CD14-positive monocyte (primary cell): Measurements from ENCODE around the gene ING1. TPM values are rescaled to one million over a fixed set of nuclear protein-coding genes. Genes with fewer than 3 reads are reported as not detected.

ENCODE experiments used
- DNase-seq, 3 donors: peaks; one replicate each; pipeline ENCODE4 v3.0.0-alpha.2; 2011 to 2022
- H2AFZ ChIP-seq: 2 replicates; pipeline ENCODE4 v1.6.0; 2012; ENCODE audit warnings: mild to moderate bottlenecking, low read depth, low read length, inconsistent platforms; ENCODE audit not compliant: insufficient read depth, poor library complexity, severe bottlenecking
- H3K27ac ChIP-seq, 2 donors: 1 replicate in 1 of 2; 2 replicates in 1 of 2; pipeline ENCODE4 v1.5.1; 2012 to 2013; ENCODE audit warnings: low read length in 2 of 2, control low read depth in 1 of 2, inconsistent platforms in 1 of 2, low read depth in 1 of 2, mild to moderate bottlenecking in 1 of 2
- H3K27me3 ChIP-seq, 2 donors: one replicate each; pipeline versions ENCODE4 v1.6.0 to v1.6.1; 2011 to 2013; ENCODE audit warnings: low read length in 2 of 2; ENCODE audit not compliant: control insufficient read depth in 2 of 2, insufficient read depth in 2 of 2
- H3K36me3 ChIP-seq, 2 donors: replicated peaks in 1 of 2; 1 replicate in 1 of 2; 2 replicates in 1 of 2; pipeline versions ENCODE4 v1.5.1 to v1.6.1; 2012 to 2013; ENCODE audit warnings: low read length in 2 of 2, control low read depth in 1 of 2, inconsistent platforms in 1 of 2, mild to moderate bottlenecking in 1 of 2; ENCODE audit not compliant: insufficient read depth in 2 of 2, control insufficient read depth in 1 of 2
- H3K4me1 ChIP-seq, 2 donors: 1 replicate in 1 of 2; 2 replicates in 1 of 2; pipeline versions ENCODE4 v1.5.1 to v1.6.1; 2012 to 2013; ENCODE audit warnings: low read length in 2 of 2, control low read depth in 1 of 2, inconsistent platforms in 1 of 2, mild to moderate bottlenecking in 1 of 2, moderate library complexity in 1 of 2; ENCODE audit not compliant: insufficient read depth in 2 of 2, control insufficient read depth in 1 of 2
- H3K4me2 ChIP-seq: replicated peaks from 2 replicates; pipeline ENCODE3; 2012; ENCODE audit warnings: low read length, moderate library complexity, mild to moderate bottlenecking; ENCODE audit not compliant: poor library complexity, severe bottlenecking; ENCODE audit errors: extremely low read depth
- H3K4me3 ChIP-seq, 3 experiments: fragments of 200-600 bp in 1 of 3; sonication (generic) in 1 of 3; replicated peaks in 1 of 3; 1 replicate in 2 of 3; 2 replicates in 1 of 3; pipeline ENCODE4 v1.5.1; 2011 to 2013; ENCODE audit warnings: low read length in 3 of 3, mild to moderate bottlenecking in 3 of 3, control low read depth in 2 of 3, low read depth in 2 of 3, inconsistent platforms in 1 of 3, moderate library complexity in 1 of 3
- H3K79me2 ChIP-seq: 2 replicates; pipeline ENCODE4 v1.6.0; 2012; ENCODE audit warnings: mild to moderate bottlenecking, control low read depth, inconsistent platforms, low read length, moderate library complexity; ENCODE audit not compliant: insufficient read depth
- H3K9ac ChIP-seq: 2 replicates; pipeline ENCODE4 v1.6.0; 2017; ENCODE audit warnings: low read length, mild to moderate bottlenecking; ENCODE audit not compliant: insufficient read depth, poor library complexity, severe bottlenecking
- H3K9me3 ChIP-seq, 2 donors: replicated peaks in 1 of 2; 1 replicate in 1 of 2; 2 replicates in 1 of 2; pipeline versions ENCODE4 v1.5.1 to v1.6.1; 2012 to 2013; ENCODE audit warnings: low read length in 2 of 2, control low read depth in 1 of 2; ENCODE audit not compliant: control insufficient read depth in 1 of 2, insufficient read depth in 1 of 2
- H4K20me1 ChIP-seq: 2 replicates; pipeline ENCODE4 v1.6.0; 2012; ENCODE audit warnings: mild to moderate bottlenecking, low read length, control low read depth, moderate library complexity; ENCODE audit not compliant: insufficient read depth
- H3K27ac Mint-ChIP-seq, 7 donors: one replicate each; pipeline ENCODE4 v1.8.0; 2020; ENCODE audit warnings: mild to moderate bottlenecking in 7 of 7, mixed read lengths in 7 of 7, moderate library complexity in 6 of 7, inconsistent platforms in 2 of 7
- H3K27me3 Mint-ChIP-seq, 3 donors: one replicate each; pipeline ENCODE4 v1.8.0; 2021 to 2022; ENCODE audit warnings: low read depth in 3 of 3, mild to moderate bottlenecking in 3 of 3, mixed read lengths in 3 of 3, moderate library complexity in 3 of 3, inconsistent platforms in 1 of 3
- H3K36me3 Mint-ChIP-seq, 2 donors: one replicate each; pipeline ENCODE4 v1.8.0; 2020; ENCODE audit warnings: mixed read lengths in 2 of 2, inconsistent platforms in 1 of 2, mild to moderate bottlenecking in 1 of 2
- H3K4me1 Mint-ChIP-seq: one replicate; pipeline ENCODE4 v1.8.0; 2020; ENCODE audit warnings: mild to moderate bottlenecking, mixed read lengths
- H3K4me3 Mint-ChIP-seq, 2 donors: one replicate each; pipeline ENCODE4 v1.8.0; 2020; ENCODE audit warnings: mild to moderate bottlenecking in 2 of 2, mixed read lengths in 2 of 2, moderate library complexity in 1 of 2
- H3K9me3 Mint-ChIP-seq, 7 donors: one replicate each; pipeline ENCODE4 v1.8.0; 2020 to 2022; ENCODE audit warnings: mixed read lengths in 7 of 7, mild to moderate bottlenecking in 6 of 7, moderate library complexity in 6 of 7, inconsistent platforms in 2 of 7
- WGBS: methylation state at CpG from one replicate; pipeline ENCODE4 v1.1.5; 2013; ENCODE audit warnings: missing lambda C conversion rate; ENCODE audit not compliant: insufficient coverage; 5-methylcytosine and 5-hydroxymethylcytosine counted together
- intact Hi-C, 2 donors: fragments of 100-400 bp; cut with micrococcal nuclease; formaldehyde crosslinking; loops; one replicate each; pipeline versions ENCODE4 v1.15.0 to v1.15.1; 2023
- polyA plus RNA-seq, 3 donors: library from polyadenylated mRNA; depleted of rRNA in 1 of 3; unstranded in 2 of 3; stranded (reverse) in 1 of 3; fragments of 300-500 nt in 2 of 3; fragments of >200 nt in 1 of 3; fragmentation: Illumina TruSeq in 2 of 3; gene quantifications; 1 replicate in 2 of 3; 2 replicates in 1 of 3; pipeline ENCODE4 v1.2.3, GENCODE V29; 2012 to 2021
- TF ChIP-seq, protein P1 (sequence below): fragments of 200-600 bp; IDR thresholded peaks from one replicate; pipeline ENCODE4 v1.8.0; 2022; ENCODE audit warnings: antibody characterized with exemption, mild to moderate bottlenecking

The ING1 gene
- polyA plus RNA-seq, 3 donors, result 8.4 to 128 (median 11.8) TPM

DNA sequence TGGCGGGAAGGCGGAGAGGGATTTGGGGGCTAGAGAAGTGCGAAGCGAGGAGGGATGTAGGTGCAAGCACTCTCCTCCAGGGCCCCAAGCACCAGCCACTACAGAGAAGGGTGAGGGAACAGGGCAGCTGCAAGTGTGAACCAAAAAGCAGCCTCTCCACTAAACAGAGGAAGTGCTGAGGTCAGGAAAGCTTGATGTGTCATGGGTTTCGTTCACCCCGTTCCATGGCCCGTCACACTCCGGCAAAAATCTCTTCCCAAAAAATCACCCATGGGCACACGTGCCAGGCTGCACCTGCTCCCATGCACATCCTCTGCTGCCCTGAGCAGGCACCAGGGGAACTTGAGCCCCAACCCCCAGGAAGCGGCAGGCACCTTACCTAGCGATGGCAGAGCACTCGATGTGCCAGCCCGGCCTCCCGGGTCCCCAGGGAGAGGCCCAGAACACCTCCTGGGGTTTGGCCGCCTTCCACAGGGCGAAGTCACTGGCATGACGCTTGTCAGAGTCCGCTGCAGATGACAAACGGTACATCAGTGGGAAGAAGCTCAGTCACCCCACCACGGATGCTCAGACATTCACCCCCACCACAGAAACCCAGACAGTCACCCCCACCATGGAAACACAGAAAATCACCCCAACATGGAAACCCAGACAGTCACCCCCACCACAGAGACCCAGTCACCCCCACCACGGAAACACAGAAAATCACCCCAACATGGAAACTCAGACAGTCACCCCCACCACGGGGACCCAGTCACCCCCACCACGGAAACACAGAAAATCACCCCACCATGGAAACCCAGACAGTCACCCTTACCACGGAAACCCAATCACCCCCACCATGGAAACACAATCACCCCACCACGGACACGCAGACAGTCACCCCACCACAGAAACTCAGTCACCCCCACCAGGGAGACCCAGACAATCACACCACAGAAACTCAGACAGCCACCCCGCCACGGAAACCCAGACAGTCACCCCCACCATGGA lies 36.6 kb upstream of the ING1 start:
- Mint-ChIP-seq H3K36me3 (peaks cover 44 to 68% of the 10 kb centered on the region in 2 donors), H3K4me3 (peak overlapping the region; percentile 68 to 91), H3K27ac (peak overlapping the region; percentile 95 to 100 (median 97)), H3K27me3 (no peaks in the 10 kb centered on the region), H3K4me1 (peaks cover 36% of the 10 kb centered on the region), H3K9me3 (peaks cover 0 to 3% (median 0%) of the 10 kb centered on the region in 7 donors)
- Histone ChIP-seq H3K4me2 (peak overlapping the region; percentile 49), H3K79me2 (peaks cover 10% of the 10 kb centered on the region), H3K4me1 (peaks cover 24 to 26% of the 10 kb centered on the region in 2 donors), H4K20me1 (no peaks in the 10 kb centered on the region), H3K4me3 (peak overlapping the region in 1 of 3 experiments; percentile 57), H3K27ac (peak overlapping the region; percentile 97), H3K9ac (peak overlapping the region; percentile 67), H2AFZ (peak overlapping the region; percentile 54), H3K36me3 (peaks cover 21 to 38% of the 10 kb centered on the region in 2 donors), H3K9me3 (no peaks in the 10 kb centered on the region), H3K27me3 (no peaks in the 10 kb centered on the region)
- intact Hi-C loops, result no loop called here
- 59% methylated on average over 14 of the region's 28 CpGs for WGBS
- peak; percentile 63 to 82 (median 72) for DNase-seq
- TF ChIP-seq, protein P1, sequence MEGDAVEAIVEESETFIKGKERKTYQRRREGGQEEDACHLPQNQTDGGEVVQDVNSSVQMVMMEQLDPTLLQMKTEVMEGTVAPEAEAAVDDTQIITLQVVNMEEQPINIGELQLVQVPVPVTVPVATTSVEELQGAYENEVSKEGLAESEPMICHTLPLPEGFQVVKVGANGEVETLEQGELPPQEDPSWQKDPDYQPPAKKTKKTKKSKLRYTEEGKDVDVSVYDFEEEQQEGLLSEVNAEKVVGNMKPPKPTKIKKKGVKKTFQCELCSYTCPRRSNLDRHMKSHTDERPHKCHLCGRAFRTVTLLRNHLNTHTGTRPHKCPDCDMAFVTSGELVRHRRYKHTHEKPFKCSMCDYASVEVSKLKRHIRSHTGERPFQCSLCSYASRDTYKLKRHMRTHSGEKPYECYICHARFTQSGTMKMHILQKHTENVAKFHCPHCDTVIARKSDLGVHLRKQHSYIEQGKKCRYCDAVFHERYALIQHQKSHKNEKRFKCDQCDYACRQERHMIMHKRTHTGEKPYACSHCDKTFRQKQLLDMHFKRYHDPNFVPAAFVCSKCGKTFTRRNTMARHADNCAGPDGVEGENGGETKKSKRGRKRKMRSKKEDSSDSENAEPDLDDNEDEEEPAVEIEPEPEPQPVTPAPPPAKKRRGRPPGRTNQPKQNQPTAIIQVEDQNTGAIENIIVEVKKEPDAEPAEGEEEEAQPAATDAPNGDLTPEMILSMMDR, result no peak

DNA sequence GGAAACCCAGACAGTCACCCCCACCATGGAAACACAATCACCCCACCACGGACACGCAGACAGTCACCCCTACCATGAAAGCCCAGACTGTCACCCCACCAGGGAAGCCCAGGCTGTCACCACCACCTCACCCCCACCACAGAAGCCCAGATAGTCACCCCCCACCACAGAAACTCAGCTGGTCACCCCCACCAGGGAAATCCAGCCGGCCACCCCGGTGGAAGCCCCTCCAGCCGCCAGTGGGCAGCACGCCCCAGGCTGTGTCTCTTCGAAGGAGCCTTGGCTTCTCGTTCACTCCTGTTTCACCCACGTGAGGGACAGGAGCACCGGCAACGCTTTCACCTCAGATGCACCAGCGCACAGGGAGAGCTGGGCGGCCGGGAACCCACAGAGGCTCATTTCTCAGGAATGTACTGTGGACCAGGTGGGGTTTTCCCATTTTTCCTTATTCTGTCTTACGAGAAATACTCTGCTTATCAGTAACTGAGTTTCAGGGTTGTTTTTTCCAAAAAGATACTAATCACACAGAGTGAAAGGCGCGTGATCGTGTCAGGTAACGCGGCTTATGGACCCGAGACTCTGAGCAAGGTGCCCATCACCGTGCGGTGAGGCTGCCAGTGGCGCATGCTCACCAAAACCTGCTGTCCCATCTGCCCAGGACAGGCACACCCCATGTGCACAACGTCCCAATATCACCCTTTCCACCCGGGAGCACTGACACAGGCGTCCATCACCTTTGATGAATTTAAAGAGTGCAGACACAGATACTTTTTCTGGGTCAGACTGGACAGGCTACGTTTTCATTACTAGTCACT lies 35.6 kb upstream of the ING1 start:
- Histone ChIP-seq H2AFZ (no peak overlapping the region), H3K4me1 (peaks cover 24 to 26% of the 10 kb centered on the region in 2 donors), H3K36me3 (peaks cover 32 to 49% of the 10 kb centered on the region in 2 donors), H4K20me1 (no peaks in the 10 kb centered on the region), H3K4me3 (no peak overlapping the region), H3K9ac (no peak overlapping the region), H3K27ac (peak overlapping the region in 1 of 2 donors; percentile 40), H3K79me2 (peaks cover 10% of the 10 kb centered on the region), H3K27me3 (no peaks in the 10 kb centered on the region), H3K9me3 (no peaks in the 10 kb centered on the region), H3K4me2 (no peak overlapping the region)
- Mint-ChIP-seq H3K27me3 (no peaks in the 10 kb centered on the region), H3K36me3 (peaks cover 45 to 70% of the 10 kb centered on the region in 2 donors), H3K4me1 (peaks cover 32% of the 10 kb centered on the region), H3K4me3 (no peak overlapping the region), H3K27ac (peak overlapping the region; percentile 1 to 100 (median 70)), H3K9me3 (no peaks in the 10 kb centered on the region)
- no peak for DNase-seq
- 94% methylated on average over 28 of the region's 28 CpGs for WGBS
- TF ChIP-seq, protein P1, result no peak
- intact Hi-C loops, result no loop called here
